ENCODE measurements around the gene HPN.

- no peak for TF ChIP-seq CTCF (IDR thresholded peaks at IDR 0.05; ENCODE audit: low read depth, low read length)
- TF ChIP-seq EZH2phosphoT487 (IDR thresholded peaks at IDR 0.05; ENCODE audit: low read depth): no peak
These were observed 15.6 kb upstream of the HPN start for GRCh38 chr19:35025969-35026368.

Data from OCI-LY3 (cell line).